ENCODE results near the gene KRTAP10-3. TPM values are rescaled to one million over a fixed set of nuclear protein-coding genes. Genes with fewer than 3 reads are reported as not detected.

The KRTAP10-3 gene
- total RNA-seq, 1 donor from 2014 or later, result not detected

- peaks cover 3% of the 10 kb centered on the region for H3K36me3 Mint-ChIP-seq (ENCODE audit: low read depth, unreplicated experiment)
- no peak for FAIRE-seq
- no peaks in the 10 kb centered on the region for H3K9me3 ChIP-seq (ENCODE audit: insufficient read depth, low read depth, low read length)
- H3K27ac Mint-ChIP-seq (ENCODE audit: unreplicated experiment), result no peak overlapping the region
- H3K9me3 Mint-ChIP-seq (ENCODE audit: unreplicated experiment), result peaks cover 7% of the 10 kb centered on the region
- H3K27me3 Mint-ChIP-seq (ENCODE audit: low read depth, unreplicated experiment), result peaks cover 48% of the 10 kb centered on the region
- H3K27ac ChIP-seq (ENCODE audit: low read depth, low read length), result no peak overlapping the region
- H3K4me1 Mint-ChIP-seq (ENCODE audit: low read depth, unreplicated experiment), result no peaks in the 10 kb centered on the region
- H3K4me3 Mint-ChIP-seq (ENCODE audit: unreplicated experiment), result no peak overlapping the region
- H3K36me3 ChIP-seq (ENCODE audit: insufficient read depth, low read length), result no peaks in the 10 kb centered on the region
- H3K4me2 ChIP-seq (ENCODE audit: low read length), result no peak overlapping the region
- H2AFZ ChIP-seq (ENCODE audit: low read depth, low read length), result no peak overlapping the region
- H3K79me2 ChIP-seq (ENCODE audit: insufficient read depth, low read length), result no peaks in the 10 kb centered on the region
- H3K27me3 ChIP-seq (ENCODE audit: insufficient read depth, low read length), result no peaks in the 10 kb centered on the region
- no peak for DNase-seq (ENCODE audit: low read depth)
- no peak overlapping the region for H3K9ac ChIP-seq (ENCODE audit: low read length)
- no peak overlapping the region for H3K4me3 ChIP-seq (ENCODE audit: insufficient read depth, low read depth, low read length)
- no peaks in the 10 kb centered on the region for H4K20me1 ChIP-seq (ENCODE audit: insufficient read depth, low read length)
- TF ChIP-seq CTCF (IDR thresholded peaks at IDR 0.05; ENCODE audit: insufficient read depth, low read depth, low read length) (no peak), EZH2 (IDR thresholded peaks at IDR 0.05; ENCODE audit: insufficient read depth, low read length) (no peak)
- H3K4me1 ChIP-seq (ENCODE audit: insufficient read depth, low read length), result no peaks in the 10 kb centered on the region
Measured at GRCh38 chr21:44512496-44513388, 45.9 kb downstream of the KRTAP10-3 start.

- DNase-seq (ENCODE audit: low read depth), result no peak
- Histone ChIP-seq H3K9me3 (ENCODE audit: insufficient read depth, low read depth, low read length) (no peaks in the 10 kb centered on the region), H2AFZ (ENCODE audit: low read depth, low read length) (no peak overlapping the region), H3K4me3 (ENCODE audit: insufficient read depth, low read depth, low read length) (no peak overlapping the region), H3K9ac (ENCODE audit: low read length) (no peak overlapping the region), H3K36me3 (ENCODE audit: insufficient read depth, low read length) (no peaks in the 10 kb centered on the region), H3K79me2 (ENCODE audit: insufficient read depth, low read length) (no peaks in the 10 kb centered on the region), H4K20me1 (ENCODE audit: insufficient read depth, low read length) (no peaks in the 10 kb centered on the region), H3K27ac (ENCODE audit: low read depth, low read length) (no peak overlapping the region), H3K4me2 (ENCODE audit: low read length) (no peak overlapping the region), H3K27me3 (ENCODE audit: insufficient read depth, low read length) (peaks cover 2% of the 10 kb centered on the region), H3K4me1 (ENCODE audit: insufficient read depth, low read length) (no peaks in the 10 kb centered on the region)
- H3K4me1 Mint-ChIP-seq (ENCODE audit: low read depth, unreplicated experiment), result peaks cover 2% of the 10 kb centered on the region
- FAIRE-seq, result no peak
- peaks cover 3% of the 10 kb centered on the region for H3K36me3 Mint-ChIP-seq (ENCODE audit: low read depth, unreplicated experiment)
- H3K9me3 Mint-ChIP-seq (ENCODE audit: unreplicated experiment), result no peaks in the 10 kb centered on the region
- H3K4me3 Mint-ChIP-seq (ENCODE audit: unreplicated experiment), result no peak overlapping the region
- TF ChIP-seq CTCF (IDR thresholded peaks at IDR 0.05; ENCODE audit: insufficient read depth, low read depth, low read length) (no peak), EZH2 (IDR thresholded peaks at IDR 0.05; ENCODE audit: insufficient read depth, low read length) (no peak)
- no peak overlapping the region for H3K27ac Mint-ChIP-seq (ENCODE audit: unreplicated experiment)
- peaks cover 47% of the 10 kb centered on the region for H3K27me3 Mint-ChIP-seq (ENCODE audit: low read depth, unreplicated experiment)
Measured at GRCh38 chr21:44511938-44512275, 46.7 kb downstream of the KRTAP10-3 start.

All from astrocyte (in vitro differentiated cells and primary cell).